ENCODE measurements around the gene SIX5.
A peak's percentile ranks its signal among the peaks of the same experiment; 100 is the strongest.
"Not testable (repeated sequence)": the region's sequence is repeated elsewhere in the genome, so short reads cannot be mapped to it uniquely, and the experiment has no call there.

Gene SIX5

DNA sequence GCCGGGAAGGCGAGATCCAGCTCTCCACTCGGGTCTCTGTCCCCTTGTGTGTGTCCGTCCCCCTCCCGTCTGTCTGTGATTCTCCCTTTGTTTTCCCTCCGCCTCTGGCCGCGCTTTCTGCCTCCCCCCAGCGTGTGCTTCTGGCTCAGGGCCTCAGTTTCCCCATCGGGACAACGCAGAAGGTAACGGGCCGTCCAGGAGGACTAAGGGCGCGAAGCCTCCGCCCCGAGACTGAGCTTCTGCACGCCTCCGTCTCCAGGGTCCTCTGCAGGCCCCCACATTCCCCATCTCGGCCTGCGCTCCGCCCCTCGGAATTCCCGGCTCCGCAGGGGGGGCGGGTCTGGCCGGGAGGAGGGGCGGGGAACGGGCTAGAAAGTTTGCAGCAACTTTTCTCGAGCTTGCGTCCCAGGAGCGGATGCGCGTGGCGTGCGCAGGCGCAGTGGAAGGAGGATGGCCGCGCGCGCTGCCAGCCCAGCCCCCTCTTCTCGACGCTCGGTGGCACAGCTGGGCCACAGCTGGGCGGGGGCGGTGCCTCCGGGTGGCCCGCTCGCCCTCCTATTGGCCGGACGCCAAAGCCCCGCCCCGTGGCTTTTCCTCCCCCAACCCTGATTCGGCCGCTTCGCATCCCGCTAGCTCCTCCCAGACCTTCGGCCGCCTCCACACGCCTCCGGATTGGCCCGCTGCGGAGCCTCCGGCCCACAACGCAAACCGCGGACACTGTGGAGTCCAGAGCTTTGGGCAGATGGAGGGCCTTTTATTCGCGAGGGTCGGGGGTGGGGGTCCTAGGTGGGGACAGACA, at the start of gene SIX5:
Gene SIX5 (minus strand): TSS at position 269 of the 799 bp plus-strand sequence. CDS start 408 bp downstream, outside the sequence.
- peak; percentile 98 for DNase-seq

DNA sequence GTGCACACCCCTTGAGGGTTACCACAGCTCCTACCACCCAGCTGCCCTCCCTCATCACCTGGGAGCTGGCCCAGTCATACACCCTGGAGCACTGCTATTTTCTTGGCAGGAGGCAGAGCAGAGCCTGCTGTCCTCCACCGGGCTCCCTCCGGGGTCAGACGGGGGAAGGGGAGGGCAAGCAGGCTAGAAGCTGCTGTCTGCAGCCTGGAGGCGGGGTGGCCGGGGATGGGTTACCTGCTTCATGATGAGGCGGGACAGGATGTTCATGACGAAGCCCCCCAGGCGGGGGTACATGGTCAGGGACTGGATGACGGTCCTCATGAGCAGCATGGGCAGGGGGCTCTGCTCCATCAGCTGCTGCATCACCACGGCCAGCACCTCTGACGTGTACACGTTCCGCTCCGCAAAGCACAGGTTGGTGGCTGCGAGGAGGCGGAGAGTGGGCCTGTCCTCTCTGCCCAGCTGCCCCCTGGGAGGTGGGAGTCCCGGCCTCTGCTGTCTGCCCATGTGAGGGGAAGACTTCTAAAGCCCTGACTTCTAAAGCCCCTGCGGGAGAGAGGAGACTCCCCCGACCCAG, 48.8 kb upstream of the SIX5 start:
- no peak for DNase-seq

DNA sequence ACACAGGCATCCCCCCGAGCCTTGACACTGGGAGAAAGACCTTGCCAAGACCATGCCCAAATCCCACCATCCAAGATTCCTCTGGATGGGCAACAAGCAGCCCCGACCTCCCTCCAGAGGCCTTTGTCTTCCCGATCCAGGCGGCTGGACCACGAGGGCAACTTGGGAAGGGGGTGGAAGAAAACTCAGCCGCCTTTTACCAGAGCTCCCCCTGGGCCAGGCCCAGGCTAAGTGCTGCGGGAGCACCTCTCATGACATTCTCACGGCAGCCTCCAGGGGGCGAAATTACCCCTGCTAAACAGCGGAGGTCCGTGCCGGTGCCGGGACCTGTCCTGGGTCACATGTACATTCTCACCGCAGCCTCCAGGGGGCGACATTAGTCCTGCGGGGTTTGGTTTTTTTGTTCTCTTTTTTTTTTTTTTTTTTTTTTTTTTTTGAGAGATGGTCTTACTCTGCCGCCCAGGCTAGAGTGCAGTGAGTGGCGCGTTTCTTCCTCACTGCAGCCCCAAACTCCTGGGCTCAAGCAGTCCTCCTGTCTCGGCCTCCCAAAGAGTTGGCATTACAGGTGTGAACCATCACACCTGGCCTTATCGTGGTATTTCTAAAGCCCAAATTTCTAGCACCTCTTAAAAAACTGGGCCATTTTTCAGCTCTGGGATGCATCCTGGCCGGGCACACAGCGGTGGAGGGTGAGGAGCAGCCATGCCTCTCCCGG, 48.1 kb upstream of the SIX5 start:
- DNase-seq: peak; percentile 97

DNA sequence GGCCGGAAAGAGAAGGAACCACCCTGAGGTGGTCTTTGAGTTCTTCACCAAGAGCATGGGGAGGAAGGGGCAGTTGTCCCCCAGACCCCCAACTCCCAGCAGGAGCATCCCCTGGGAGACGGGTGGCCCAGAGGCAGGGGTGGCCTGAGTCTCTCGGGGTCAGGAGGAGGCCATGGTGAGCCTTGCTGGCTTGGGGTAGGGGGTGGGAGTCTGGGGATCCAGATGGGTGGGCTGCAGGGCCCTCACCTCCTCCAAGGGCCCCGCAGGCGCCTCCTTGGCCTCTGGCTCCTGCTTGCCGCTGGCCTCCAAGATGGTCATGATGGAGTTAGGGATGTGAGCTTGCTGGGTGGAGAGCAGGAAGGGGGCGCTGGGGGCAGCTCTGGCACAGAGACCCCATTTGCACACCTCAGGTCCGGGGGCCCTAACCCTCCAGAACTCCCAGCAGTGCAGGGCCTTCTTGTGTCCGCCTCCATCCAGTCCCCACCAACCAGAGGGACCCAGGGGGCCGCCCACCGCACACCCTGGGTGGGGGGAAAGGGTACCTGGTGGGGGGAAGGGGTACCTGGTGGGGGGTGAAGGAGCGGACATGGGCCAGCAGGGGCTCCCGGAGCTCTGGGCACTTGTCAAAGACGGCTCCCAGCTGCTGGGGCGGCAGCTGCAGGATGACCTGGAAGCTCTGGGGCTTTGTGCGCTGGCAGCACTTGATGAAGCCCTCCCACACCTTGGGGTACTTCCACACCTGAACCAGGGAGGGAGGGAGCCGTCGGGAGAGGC, 47.4 kb upstream of the SIX5 start:
- no peak for DNase-seq

DNA sequence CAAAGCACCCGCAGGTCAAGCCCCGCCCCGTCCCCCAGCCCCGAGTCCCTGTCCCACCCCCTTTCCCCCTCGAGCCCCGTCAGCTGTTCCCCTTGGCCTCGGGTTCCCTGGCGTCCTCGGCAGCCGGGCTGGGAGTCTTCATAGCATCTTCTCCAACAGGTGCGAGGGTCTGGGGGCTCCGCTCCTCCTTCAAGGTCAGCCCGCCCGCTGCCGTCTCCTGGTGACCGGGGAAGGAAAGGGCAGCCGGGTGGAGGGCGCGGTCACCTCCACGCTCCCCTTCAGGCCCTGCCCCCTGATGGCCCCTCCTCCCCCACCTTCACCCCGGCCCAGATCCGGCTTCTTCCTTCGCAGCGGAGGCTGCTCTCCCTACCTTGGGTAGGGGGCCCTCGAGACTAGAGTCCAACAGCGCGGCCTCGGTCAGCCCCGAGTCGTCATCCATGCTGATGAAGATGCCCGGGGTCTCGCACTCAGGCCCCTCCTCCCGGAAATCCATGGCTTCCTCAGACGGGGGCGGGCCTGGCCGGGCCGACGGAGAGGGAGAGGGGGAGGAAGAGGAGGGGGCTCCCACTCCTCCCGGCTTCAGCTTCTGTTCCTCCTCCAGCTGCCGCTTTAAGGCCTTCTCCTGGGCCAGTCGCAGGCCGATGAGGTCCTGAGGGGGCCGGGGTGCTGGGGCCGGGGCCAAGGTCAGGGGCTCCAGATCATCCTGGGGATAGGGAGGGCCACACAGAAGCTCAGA, 46.6 kb upstream of the SIX5 start:
- no peak for DNase-seq

DNA sequence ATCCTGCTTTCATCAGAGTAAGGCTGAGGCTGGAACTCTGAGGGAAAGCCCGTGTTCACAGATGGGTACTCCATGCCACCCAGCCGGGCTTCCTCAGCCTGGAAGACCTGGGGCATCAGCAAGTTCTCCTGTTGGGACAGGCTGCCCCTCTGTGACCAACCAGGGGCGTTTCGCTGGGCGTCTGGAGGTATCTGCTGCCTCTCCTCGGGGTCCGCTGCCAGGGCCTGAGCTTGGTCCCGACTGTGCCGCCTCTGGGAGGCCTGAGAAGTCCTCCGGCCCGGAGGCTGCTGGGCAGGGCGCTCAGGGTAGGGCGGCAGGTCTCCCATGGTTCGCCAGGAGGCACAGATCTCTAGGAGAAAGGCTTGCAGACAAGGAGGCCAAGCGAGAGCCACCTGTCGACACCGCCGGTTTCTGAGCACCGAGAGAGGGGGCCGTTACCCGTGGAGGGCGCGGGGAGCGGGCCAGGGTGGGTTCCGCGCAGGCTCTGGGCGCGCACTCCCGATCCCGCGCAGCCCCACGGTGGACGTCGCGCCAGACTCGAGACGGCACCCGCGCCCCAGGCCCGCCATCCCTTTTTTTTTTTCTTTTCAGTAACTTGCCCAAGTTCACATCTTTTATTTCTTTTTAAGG, 45.9 kb upstream of the SIX5 start, which contains the start of gene RSPH6A:
Gene RSPH6A (minus strand): TSS at position 458 of the 630 bp plus-strand sequence. CDS start 132 bp downstream, at position 326.
- no peak for DNase-seq

DNA sequence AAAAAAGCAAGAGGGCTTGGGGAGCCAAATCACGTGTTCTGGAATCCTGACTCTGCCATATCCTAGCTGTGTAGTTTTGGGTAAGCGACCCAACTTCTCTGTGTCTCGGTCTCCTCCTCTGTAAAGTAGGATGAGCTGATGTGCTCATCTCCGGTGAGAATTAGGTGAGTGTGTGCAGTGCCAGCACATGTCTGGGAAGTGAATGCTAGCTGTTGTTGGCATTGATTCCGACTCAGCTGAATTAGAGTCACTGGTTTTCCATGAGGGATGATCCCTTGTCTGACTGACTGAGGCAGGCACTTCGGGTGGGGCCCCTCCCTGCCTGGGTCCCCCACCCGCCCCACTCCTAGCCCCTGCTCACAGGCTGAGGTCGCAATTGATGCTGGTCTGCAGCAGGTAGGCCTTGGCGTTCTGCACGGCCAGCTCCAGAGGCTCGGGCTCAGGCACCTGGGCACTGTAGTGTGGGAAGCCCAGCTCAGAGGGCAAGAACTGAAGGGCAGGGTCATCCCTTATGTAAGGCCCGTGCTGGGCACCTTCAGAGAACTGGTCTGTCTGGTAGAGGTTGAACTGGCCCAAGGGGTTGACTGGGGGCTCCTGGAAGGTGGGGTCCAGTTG, 45.2 kb upstream of the SIX5 start:
- no peak for DNase-seq

DNA sequence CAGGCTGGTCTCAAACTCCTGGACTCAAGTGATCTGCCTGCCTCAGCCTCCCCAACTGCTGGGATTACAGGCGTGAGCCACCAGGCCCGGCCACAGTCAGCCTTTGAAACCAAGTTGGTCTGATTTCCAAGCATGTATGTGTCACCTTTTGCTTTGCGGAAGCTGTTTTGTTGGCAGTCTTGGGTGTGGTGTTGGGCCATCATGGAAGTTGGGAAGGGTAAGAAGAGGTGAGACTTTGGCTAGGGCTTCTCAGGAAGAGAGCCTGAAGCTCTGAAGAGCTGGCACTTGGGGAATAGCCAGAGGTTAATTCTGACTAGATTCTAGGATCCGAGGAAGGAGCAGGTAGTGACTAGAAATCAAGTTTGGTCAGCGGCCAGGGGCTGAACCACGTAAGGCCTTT, 43.2 kb upstream of the SIX5 start:
- DNase-seq: no peak

DNA sequence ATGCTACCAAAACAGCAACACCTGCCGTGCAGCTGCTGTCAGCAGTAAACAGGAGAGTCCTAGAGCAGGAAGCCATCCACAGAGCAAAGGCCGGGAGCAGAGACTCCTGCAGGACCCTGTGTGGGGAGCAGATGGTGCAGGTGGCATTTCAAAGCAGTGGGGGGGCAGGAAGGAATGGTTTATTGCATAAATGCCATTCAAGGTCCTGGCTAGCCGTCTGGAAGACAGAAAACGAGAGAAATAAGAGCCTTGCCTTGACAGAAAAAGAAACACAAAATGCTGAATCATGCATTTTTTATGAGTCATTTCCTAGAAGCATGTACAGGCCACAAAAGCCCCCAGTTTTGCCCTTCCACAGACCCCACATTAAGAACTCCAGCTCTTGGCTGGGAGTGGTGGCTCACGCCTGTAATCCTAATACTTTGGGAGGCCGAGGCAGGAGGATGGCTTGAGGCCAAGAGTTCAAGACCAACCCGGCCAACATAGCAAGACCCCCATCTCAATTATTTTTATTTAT, 40.6 kb upstream of the SIX5 start:
- no peak for DNase-seq

DNA sequence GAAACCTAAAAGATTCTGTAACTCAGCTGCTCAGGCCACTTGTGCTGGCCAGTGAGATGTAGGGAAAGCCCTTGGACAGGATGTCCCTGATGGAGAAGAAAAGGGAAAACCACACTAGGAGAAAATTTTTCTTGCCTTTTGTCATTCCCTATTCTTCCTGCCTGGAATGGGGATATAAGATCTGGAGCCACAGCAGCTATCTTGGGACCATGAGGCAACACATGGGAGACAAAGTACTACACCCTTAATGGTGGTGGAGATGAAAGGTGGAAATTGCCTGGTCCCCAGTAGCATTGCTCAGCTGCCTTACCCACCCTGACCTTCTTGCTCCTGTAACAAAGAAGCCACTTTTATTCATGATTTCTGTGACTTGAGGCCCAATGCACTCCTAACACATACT, 36.7 kb upstream of the SIX5 start:
- DNase-seq: no peak

DNA sequence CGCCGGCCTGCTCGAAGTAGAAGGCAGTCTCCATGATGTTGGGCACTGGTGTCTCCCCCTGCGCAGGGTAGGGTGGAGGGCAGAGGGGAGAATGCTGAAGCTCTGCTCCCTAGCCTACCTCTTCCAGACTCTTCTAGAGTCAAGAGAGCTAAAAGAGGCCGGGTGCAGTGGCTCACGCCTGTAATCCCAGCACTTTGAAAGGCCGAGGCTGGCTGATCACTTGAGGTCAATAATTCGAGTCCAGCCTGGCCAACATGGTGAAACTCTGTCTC, 35.8 kb upstream of the SIX5 start:
- DNase-seq: no peak

DNA sequence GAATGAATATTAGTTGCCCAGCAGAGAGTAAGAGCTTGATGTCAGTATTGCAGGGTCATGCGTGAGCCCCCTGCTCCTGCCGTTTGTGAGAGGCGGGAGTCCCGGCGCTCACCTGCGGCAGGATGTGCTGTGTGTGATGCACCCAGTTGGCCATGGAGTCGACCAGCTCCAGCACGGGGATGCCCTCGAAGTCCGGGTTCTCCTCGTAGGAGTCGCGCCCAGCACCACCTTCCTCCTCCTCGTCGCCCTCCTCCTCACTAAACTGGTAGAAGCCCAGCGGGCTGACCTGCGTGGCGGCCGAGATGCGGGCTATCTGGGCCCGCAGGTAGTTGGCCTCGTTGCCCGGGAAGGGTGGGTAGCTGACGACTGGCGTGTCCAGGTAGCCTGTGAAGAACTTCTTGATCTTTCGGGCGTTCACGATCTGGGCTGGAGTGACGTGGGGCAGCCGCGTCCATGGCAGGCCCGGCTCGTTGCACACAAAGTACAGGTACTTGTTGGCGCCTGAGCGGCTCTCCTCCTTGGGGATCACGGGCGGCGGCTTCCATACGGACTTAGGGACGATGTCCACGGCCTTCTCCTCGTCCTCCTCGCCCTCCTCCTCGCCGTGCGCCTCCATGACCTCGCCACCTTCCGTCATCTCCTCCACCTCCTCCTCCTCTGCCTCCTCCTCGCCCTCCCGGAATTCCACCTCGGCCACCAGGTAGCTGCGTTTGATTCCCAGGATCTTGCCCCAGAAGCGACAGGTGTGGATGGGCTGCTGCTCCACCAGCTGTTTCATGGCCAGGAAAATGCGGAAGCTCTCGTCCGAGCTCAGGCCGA, 35.3 kb upstream of the SIX5 start:
- no peak for DNase-seq

DNA sequence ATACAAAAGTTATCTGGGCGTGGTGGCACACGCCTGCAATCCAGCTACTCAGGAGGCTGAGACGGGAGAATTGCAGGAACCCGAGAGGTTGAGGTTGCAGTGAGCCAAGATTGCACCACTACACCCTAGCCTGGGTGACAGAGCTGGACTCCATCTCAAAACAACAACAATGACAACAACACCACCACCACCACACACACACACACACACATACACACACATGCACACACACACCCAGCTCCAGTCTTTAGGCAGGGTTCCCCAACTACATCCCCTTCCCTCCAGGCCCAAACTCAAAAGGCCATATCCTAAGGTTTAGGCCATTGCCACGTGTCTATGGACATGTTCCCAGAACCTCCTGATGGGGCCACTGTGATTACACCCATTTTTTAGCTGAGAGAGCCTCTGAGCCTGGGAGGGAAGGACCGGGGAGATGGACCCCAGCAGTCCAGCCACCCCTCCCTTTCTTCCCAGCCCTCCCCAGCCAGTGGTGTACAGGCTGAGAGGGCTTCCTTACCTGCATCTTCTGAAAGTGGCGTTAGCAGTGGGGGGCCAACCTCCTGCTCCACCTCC, 32.6 kb upstream of the SIX5 start:
- DNase-seq: no peak

DNA sequence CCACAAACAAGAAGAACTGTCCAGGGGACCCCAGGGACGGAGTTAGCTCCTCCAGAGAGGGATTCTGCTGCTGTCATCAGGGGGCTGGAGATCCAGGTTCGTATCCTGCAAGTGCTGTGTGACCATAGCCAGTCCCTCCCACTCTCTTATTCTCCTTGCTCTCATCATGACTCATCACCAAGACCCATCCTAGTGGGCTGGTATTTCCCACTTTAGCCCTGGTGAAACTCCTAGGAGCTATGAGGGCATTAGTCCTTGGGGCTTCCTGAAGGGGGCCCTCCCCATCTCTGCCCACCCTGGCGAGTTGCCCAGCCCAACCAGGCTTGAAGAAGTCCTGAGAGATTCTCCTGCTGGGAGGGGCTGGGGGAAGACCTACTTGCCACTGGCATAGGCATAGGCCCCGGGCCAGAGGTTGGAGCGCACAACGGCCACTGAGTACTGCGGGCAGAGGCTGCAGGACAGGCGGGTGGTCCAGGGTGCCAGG, 31.1 kb upstream of the SIX5 start:
- no peak for DNase-seq

DNA sequence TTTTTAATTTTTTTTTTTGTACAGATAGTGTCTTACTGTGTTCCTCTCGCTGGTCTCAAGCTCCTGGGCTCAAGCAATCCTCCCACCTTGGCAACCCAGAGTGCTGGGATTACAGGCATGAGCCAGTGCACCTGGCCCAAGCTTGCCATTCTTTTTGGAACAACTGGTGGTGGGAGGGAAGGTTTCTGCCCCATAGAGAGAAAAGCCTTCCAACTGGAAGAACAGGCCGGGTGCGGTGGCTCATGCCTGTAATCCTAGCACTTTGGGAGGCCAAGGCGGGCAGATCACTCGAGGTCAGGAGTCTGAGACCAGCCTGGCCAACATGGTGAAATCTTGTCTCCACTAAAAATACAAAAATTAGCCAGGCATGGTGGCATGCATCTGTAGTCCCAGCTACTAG, 30.5 kb upstream of the SIX5 start:
- DNase-seq: not testable (repeated sequence)

DNA sequence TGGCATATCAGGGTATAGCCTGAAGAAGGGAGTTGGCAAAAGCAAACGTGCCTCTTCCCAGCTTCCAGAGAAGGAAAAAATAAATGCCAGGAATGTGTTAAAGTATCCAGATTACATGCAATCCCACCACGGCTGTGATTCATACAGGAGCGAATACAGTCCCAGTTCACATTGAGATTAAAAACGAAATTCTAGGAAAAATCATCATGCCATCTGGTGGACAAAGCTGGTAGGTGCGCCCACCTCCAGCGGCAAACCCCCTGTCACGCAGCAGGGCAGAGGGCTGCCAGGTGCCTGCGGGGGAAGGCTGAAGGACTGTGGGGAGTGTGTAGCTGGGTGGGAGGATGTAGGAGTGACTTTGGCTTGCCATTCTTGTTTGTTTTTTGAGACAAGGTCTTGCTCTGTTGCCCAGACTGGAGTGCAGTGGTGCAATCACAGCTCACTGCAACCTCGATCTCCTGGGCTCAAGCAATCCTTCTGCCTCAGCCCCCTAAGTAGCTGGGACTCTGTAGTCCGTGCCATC, 30.0 kb upstream of the SIX5 start:
- peak; percentile 65 for DNase-seq

DNA sequence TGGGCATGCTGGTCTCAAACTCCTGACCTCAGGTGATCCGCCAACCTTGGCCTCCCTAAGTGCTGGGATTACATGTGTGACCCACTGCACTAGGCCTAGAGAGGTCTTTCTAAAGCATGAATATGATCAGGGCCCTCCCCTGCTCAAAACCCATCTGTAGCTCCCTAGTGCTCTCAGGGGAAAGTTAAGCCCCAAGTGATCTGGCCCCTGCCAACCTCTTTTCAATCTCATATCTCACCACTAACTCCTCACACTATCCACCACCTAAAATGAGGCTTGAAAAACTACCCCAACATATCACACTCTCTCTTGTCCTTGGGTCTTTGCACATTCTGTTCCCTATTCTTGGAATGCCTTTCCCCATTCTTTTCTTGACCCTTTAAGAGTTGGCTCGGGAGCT, 25.6 kb upstream of the SIX5 start:
- DNase-seq: no peak

DNA sequence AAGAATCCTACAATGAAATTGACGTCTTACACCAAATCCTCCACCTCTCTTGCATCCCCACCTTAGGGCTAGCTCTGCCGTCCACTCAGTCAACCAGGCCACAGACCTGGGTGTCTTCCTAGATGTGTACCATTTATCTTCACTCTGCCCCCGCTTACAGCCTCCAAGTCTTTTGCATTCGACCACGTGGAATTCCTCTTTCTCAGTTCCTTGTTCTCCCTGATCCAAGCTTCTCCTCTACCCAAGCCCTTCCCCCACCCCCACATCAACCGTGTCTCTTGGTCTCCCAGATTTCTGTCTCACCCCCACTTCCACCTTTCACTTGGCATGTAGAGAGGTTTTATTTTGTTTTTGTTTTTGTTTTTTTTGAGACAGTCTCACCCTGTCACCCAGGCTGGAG, 24.8 kb upstream of the SIX5 start:
- DNase-seq: no peak

DNA sequence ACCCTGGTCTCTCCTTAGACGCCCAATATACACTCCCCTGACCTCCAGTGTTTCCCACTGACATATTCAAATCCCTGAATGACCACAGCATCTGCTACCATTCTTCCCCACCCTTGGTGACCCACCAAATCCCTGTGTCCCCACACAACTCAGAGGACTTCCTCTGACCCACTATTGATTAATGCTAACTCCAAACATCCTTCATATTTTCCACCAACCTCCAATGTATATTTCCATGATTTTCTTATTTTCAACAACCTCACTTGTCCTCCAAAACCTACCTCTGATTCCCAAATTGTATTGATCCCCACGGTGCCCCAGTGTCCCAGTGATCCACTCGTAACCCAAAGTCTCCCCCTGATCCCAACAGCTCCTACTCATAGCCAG, 24.1 kb upstream of the SIX5 start:
- no peak for DNase-seq
